ENCODE results near the gene SPO11. TPM values are rescaled to one million over a fixed set of nuclear protein-coding genes. Genes with fewer than 3 reads are reported as not detected.

Gene SPO11
- polyA plus RNA-seq, 10 donors, result 0.26 to 0.53 TPM; not detected in 8

- DNase-seq, result peak in 1 of 3 donors; percentile 58
Measured at GRCh38 chr20:57389695-57390603, 60.3 kb downstream of the SPO11 start.

GRCh38 chr20:57390604-57391438, 61.2 kb downstream of the SPO11 start, which contains the start of gene RBM38:
TSS of gene RBM38 (plus strand) at chr20:57391396. CDS start at chr20:57391582, 186 bp downstream.
- DNase-seq, result peak; percentile 76 to 83 (median 76)

- DNase-seq, result peak in 1 of 3 donors; percentile 67
Measured at GRCh38 chr20:57391439-57392301, 62.1 kb downstream of the SPO11 start.

- DNase-seq, result no peak
Measured at GRCh38 chr20:57392512-57393271, 63.1 kb downstream of the SPO11 start.

Other genes with a start within 250 kb of the SPO11 start
- gene BMP7, start 63.2 kb upstream of the SPO11 start, polyA plus RNA-seq (ENCODE audit: insufficient read length in 10 of 10), result 10 to 100 TPM in 1 of 10 donors, 1 to 10 TPM in 9; 2.7 to 12.5 (median 3.5) TPM
- 10 to 100 TPM; 21.7 to 31.5 (median 26.5) TPM for gene RAE1, start 21.5 kb downstream of the SPO11 start, polyA plus RNA-seq (ENCODE audit: insufficient read length in 10 of 10)
- 10 to 100 TPM; 36.3 to 68.7 (median 49.9) TPM for gene RBM38, start 61.6 kb downstream of the SPO11 start, polyA plus RNA-seq (ENCODE audit: insufficient read length in 10 of 10)
- under 1 TPM; 0.12 to 0.40 (median 0.19) TPM for gene CTCFL, start 195.3 kb downstream of the SPO11 start, polyA plus RNA-seq (ENCODE audit: insufficient read length in 10 of 10)
- gene PCK1, start 231.3 kb downstream of the SPO11 start, polyA plus RNA-seq (ENCODE audit: insufficient read length in 10 of 10), result under 1 TPM in 7 of 10 donors, not detected in 3; 0.08 to 0.42 (median 0.18) TPM

Data from muscle of back (tissue), 11 donors.